IPS DF 4.7 (cell line): ENCODE results near the gene KTI12.
A peak's percentile ranks its signal among the peaks of the same experiment; 100 is the strongest.
"Not testable (repeated sequence)": the region's sequence is repeated elsewhere in the genome, so short reads cannot be mapped to it uniquely, and the experiment has no call there.

ENCODE experiments used
- DNase-seq: peaks from one replicate; pipeline ENCODE4 v3.0.0-alpha.2; 2013; ENCODE audit warnings: low spot score; ENCODE audit errors: extremely low read depth

KTI12 gene

GRCh38 chr1:52041551-52042185 is 8.1 kb upstream of the KTI12 start:
- no peak for DNase-seq

- no peak for DNase-seq
Measured at GRCh38 chr1:52037909-52038308, 4.3 kb upstream of the KTI12 start.

- DNase-seq: no peak
Measured at GRCh38 chr1:52037402-52037814, 3.8 kb upstream of the KTI12 start.

DNA sequence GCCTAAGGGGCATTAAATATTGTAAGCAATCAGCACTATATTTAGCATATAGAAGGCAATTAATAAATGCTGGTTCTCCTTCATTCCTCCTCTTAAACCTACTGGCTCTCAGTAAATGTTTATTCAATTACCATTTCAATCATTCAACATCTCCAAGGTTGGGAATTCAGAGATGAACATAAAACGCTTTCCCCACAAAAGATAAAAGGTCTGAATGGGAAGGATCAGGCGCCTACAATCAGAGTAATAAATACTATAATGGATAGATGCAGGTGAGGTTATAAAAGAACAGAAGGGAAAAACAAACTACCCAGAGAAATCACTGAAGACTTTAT is 407 bp upstream of the KTI12 start:
- DNase-seq: no peak

- no peak for DNase-seq
Measured at GRCh38 chr1:52032785-52033131, 852 bp downstream of the KTI12 start.

GRCh38 chr1:52032124-52032784 is 1.4 kb downstream of the KTI12 start:
- no peak for DNase-seq

DNA sequence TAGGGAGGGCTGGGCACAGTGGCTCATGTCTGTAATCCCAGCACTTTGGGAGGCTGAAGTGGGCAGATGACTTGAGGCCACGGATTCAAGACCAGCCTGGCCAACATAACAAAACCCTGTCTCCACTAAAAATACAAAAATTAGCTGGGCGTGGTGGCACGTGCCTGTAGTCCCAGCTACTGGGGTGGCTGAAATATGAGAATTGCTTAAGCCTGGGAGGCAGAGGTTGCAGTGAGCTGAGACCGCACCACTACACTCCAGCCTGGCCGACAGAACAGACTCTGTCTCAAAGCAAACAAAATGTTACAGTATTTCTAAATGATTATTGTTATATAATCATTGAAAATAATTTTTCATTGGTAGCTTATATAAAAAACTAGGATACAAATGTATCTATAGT is 4.8 kb downstream of the KTI12 start:
- DNase-seq: not testable (repeated sequence)

DNA sequence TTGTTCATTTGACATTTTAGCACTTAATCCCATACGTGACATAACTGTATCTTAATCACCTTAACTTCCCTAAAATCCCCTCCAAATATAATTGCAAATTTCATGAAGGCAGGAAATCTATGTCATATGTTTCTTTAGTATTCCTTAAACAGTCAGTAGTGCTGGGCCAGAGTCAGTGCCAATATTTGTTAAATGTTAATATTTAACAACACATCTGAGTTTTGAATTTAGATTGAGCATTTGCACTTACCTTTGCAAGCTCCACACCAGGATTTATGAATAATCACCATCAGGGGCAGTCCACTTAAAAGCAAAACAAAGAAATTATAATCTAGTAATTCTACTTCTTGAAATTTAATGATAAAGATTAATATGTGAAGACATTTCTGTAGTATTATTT is 5.3 kb downstream of the KTI12 start:
- DNase-seq: no peak

DNA sequence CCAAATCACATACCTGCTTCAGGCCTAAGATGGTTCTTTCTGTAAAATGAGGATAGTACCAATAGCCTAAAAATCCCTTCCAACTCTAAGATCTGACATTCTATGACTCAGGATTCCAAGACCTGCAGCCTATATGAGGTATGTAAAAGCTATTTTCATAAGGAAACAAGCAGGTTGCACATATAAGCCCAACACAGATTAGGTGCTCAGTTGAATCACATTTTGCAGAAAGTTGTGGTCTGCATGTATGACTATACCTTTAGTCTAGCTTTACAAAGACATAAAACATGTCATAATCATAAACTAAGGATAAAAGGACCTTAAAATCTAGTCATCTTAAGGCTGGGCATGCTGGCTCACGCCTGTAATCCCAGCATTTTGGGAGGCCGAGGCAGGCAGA is 7.3 kb downstream of the KTI12 start:
- DNase-seq: no peak

DNA sequence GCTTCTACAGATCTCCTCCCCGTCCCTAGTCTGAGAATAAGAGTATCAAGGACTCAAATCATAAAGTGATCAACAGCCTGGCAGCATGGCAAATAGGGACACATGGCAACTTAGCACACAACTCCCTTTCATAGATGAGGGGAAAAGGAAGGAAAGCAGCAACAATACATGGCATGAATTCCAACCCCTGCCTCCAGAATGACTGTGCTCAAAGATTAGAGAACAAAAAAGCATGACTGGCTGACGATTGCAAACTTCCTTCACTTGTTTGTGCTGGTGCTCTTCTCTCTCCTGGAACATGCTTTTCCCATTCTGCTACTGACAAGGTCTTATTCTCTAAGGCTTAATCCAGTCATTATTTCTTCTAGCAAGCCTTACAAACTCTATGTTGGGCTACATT is 11.5 kb downstream of the KTI12 start:
- DNase-seq: no peak

DNA sequence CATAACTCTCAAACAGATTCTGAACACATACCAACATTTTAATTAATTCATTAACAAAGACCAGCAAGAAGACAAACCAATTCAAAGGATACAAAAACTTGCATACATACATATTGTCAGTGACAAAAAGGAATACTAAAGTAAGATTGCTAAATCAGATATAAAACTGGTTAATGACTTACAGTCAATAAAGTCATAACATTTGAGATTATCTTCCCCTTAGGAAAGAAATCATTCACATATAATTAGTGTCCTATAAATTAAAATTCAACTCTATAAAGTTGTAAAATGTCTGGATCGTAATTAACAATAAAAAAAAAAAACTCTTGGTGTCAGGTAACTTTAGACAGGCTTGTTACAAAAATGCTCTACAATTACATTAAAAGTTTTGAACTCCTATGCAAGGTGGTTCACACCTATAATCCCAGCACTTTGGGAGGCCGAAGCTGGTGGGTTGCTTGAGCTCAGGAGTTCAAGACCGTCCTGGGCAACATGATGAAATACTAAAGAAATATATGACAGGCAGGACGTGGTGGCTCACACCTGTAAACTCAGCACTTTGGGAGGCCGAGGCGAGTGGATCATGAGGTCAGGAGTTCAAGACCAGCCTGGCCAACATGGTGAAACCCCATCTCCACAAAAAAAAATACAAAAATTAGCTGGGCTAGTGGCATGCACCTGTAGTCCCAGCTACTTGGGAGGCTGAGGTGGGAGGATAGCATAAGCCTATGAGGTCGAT is 25.4 kb downstream of the KTI12 start:
- no peak for DNase-seq

- no peak for DNase-seq
Measured at GRCh38 chr1:52007215-52008002, 26.2 kb downstream of the KTI12 start.

DNA sequence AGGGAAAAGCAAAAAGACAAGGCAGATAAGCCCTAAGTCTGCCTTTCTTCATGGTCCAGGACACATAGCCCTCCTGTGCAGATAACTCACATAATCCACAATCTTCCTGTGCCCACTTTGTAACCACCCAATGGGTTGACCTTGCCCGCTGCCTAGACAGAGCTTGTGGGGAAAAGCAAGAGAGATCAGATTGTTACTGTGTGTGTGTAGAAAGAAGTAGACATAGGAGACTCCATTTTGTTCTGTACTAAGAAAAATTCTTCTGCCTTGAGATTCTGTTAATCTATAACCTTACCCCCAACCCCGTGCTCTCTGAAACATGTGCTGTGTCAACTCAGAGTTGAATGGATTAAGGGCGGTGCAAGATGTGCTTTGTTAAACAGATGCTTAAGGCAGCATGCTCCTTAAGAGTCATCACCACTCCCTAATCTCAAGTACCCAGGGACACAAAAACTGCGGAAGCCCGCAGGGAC is 27.5 kb downstream of the KTI12 start:
- DNase-seq: not testable (repeated sequence)

DNA sequence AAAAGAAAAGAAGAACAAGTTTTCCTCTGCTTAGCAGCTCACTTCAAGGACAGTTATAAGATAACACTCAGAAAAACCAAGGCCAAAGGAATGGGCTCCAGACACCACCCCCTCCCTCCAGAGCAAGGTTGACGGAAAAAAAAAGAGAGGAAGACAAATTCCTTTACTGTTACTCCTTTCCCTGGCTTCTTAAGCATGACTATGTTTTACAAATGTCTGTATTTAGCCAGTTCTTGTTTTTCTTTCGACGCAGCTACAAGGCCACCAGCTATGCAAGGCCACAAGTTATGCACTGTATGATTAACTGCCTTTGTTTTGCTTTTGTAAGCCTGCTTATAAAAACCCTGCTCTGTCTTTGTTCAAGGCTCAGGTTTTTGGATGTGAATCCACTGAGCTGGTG is 28.1 kb downstream of the KTI12 start:
- not testable (repeated sequence) for DNase-seq

DNA sequence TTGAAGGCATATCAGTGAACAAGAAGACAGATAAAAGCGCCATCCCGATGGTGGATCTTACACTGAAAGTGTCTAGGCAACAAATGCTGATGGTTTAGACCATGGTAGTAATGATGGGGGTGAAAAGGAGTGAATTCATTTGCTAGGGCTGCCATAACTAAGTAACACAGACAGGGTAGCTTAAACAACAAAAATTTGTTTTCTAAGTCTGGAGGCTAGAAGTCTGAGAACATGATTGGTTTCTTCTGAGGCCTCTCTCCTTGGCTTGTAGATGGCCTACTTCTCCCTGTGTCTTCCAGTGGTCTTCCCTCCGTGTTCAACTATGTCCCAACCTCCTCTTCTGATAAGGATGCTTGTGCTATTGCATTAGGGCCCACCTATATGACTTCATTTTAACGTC is 29.7 kb downstream of the KTI12 start:
- no peak for DNase-seq

DNA sequence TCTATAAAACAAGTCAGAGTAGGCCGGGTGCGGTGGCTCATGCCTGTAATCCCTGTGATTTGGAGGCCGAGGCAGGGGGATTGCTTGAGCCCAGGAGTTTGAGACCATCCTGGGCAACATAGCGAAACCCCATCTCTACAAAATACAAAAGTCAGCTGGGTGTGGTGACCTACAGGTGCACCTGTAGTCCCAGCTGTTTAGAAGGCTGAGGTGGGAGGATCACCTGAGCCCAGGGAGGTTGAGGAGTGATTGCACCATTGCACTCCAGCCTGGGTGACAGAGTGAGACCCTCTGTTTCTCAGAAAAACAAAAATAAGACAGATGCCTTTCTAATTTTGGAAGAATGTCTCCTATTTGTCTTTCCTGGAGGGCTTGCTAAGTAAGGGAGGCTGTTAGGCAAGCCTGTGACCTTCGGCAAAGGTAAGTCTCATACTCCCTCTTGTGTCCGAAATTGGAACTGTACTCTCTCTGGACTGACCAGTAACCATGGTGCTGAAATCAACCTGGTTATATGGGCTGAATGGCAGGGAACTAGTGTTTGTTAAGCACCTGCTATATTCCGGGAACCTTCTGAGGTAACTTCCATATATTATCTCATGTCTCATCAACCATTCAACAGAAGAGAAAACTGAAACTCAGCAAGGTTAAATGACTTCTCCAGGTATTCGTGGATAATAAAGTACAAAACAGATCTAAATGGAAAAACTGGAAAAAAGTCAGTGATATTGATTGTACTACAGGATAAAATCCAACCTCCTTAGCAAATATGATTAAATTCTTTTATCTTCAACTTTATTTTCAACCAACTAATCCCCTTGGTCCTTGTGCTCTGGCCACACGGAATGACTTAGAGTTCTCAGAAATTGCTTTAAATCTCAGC is 31.3 kb downstream of the KTI12 start:
- peak; percentile 99 for DNase-seq

- DNase-seq: no peak
Measured at GRCh38 chr1:51998701-51999100, 34.9 kb downstream of the KTI12 start.

DNA sequence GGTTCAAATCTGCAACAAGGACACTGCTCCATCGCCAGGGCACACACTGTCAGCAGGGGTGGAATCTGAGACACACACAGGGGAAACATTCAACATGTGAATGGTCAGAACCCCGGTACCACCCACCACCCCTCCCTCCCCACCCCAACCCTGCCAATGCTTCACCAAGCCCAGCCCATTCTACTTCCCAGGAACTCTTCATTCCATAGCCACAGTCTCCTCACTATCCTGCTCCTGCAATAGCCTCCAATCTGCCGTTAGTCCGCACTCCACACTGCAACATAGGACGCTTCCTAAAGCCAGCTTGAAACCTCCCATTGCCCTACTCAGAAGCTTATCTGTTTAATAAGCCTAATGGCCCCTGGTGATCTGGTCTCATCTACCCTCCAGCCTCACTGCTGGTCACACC is 35.6 kb downstream of the KTI12 start:
- DNase-seq: no peak

DNA sequence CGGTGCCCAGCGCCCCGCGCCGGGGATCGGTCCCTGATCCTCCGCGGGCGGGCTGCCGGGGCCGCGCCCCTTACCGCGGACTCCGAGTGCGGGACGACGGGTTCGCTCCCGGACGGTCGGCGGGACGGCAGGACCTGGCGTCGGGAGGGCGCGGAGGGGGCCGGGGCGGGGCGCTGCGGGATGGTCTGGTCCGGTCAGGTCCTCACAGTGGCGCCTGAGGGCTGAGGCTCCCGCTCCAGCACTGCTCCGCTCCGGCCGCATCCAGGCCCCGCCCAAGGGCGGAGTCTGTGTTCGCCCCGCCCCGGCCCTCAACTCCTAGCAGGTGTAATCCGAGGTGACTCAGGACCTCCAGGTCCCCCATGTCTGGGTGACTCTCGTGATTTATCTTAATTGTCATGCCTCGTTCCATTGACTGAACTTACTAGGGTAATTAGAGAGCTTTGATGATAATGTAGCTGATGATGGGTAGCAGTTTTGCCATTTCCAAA is 43.1 kb downstream of the KTI12 start, which contains the start of gene RAB3B:
TSS of gene RAB3B (minus strand) at position 223 of the 488 bp plus-strand sequence. CDS start 13,583 bp downstream, outside the sequence.
- DNase-seq: no peak

DNA sequence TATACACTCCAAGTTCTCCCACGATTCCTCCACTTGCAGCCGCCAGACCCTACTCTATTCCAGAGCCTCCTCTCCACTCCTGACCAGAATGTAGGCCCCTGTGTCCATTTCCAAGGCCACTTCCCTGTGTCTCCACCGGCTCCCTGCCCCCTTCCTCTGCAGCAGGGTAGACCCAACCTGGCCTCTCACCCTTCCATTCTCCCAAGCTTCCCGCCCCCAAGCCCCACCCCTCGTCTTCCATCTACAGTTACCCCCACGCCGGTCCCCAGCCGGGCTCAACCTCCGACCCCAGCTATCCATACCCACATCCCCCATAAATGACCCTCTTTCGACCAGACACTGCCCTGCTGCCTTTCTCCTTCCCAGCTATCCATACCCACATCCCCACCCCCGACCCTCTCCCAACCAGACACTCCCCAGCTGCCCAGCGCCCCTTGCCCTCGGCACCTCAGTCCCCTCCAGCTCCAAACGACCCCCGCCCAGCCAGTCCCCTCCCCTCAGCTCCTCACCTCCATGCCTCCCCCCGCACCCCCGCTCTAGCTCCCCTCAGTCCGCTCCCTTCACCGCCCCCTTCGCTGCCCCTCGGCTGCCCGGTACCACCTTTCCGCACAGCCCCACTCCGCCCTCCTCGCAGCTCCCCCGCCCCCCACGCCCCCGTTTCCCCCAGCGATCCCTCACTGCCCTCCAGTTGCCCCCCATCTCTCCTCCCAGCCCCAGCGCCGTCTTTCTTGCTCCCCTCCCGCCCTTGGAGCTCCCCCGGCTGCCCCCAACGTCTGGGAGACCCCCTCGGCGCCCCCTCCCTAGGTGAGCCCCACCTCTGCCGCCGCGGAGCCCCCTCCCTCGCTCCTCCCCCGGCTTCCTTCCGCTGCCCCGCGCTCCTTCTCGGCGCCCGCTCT is 43.8 kb downstream of the KTI12 start:
- no peak for DNase-seq
